Vagina (tissue), 2 donors: ENCODE measurements around the gene CGB7. TPM values are rescaled to one million over a fixed set of nuclear protein-coding genes. Genes with fewer than 3 reads are reported as not detected.
A peak's percentile ranks its signal among the peaks of the same experiment; 100 is the strongest.
"Not testable (repeated sequence)": the region's sequence is repeated elsewhere in the genome, so short reads cannot be mapped to it uniquely, and the experiment has no call there.

Experiments used
- DNase-seq, 2 donors: peaks; one replicate each; pipeline ENCODE4 v3.0.0-alpha.2; 2017; ENCODE audit errors: extremely low spot score in 2 of 2
- H3K27ac ChIP-seq: fragments of 200-600 bp; sonication (generic); one replicate; pipeline ENCODE4 v1.5.1; 2019
- H3K27me3 ChIP-seq: fragments of 200-600 bp; sonication (generic); one replicate; pipeline ENCODE4 v1.5.1; 2019
- H3K36me3 ChIP-seq, 2 donors: fragments of 200-600 bp; sonication (generic); one replicate each; pipeline ENCODE4 v1.5.1; 2017 to 2019
- H3K4me1 ChIP-seq: fragments of 200-600 bp; sonication (generic); one replicate; pipeline ENCODE4 v1.5.1; 2019
- H3K4me3 ChIP-seq, 2 donors: fragments of 200-600 bp; sonication (generic); 1 replicate in 1 of 2; 2 replicates in 1 of 2; pipeline ENCODE4 v1.5.1; 2016 to 2019
- H3K9me3 ChIP-seq: fragments of 200-600 bp; sonication (generic); one replicate; pipeline ENCODE4 v1.5.1; 2019
- CTCF ChIP-seq, 3 experiments: fragments of 450-650 bp in 2 of 3; fragments of 200-600 bp in 1 of 3; sonication (generic) in 1 of 3; IDR thresholded peaks; one replicate each; pipeline ENCODE4 v1.5.1; 2017 to 2019; ENCODE audit warnings: antibody characterized with exemption in 3 of 3, mild to moderate bottlenecking in 2 of 3, moderate library complexity in 2 of 3
- POLR2A ChIP-seq, 2 donors: fragments of 450-650 bp; IDR thresholded peaks; one replicate each; pipeline ENCODE4 v1.6.1; 2017; ENCODE audit warnings: antibody characterized with exemption in 2 of 2, mild to moderate bottlenecking in 2 of 2, moderate library complexity in 2 of 2
- POLR2AphosphoS5 ChIP-seq, 2 donors: sonication (generic); formaldehyde crosslinking; IDR thresholded peaks; one replicate each; pipeline ENCODE4 v1.9.0; 2017; ENCODE audit warnings: antibody characterized with exemption in 2 of 2, mild to moderate bottlenecking in 2 of 2, low read depth in 1 of 2; ENCODE audit not compliant: insufficient read depth in 1 of 2
- intact Hi-C: fragments of 100-400 bp; cut with DNase I; formaldehyde crosslinking; loops from one replicate; pipeline ENCODE4 v1.15.1; 2023
- total RNA-seq: library from RNA; depleted of rRNA; stranded (reverse); fragments of >200 nt; gene quantifications from one replicate; pipeline ENCODE4 v1.2.3, GENCODE V29; 2016

Gene CGB7
- total RNA-seq, 1 donor from 2014 or later = 0.98 TPM

- peaks cover 17% of the 10 kb centered on the region for H3K4me1 ChIP-seq
- no peaks in the 10 kb centered on the region for H3K36me3 ChIP-seq
- TF ChIP-seq CTCF (IDR thresholded peaks at IDR 0.05) (no peak), POLR2AphosphoS5 (IDR thresholded peaks at IDR 0.05; ENCODE audit: insufficient read depth in 1 of 2, low read depth in 1 of 2) (no peak), POLR2A (IDR thresholded peaks at IDR 0.05) (no peak)
- H3K9me3 ChIP-seq = no peaks in the 10 kb centered on the region
- intact Hi-C loops = no loop called here
- no peak overlapping the region for H3K27ac ChIP-seq
- H3K4me3 ChIP-seq = no peak overlapping the region
- DNase-seq = no peak
- peaks cover 6% of the 10 kb centered on the region for H3K27me3 ChIP-seq
Observed at GRCh38 chr19:49061445-49061844, 3.9 kb upstream of the CGB7 start.

- TF ChIP-seq POLR2A (IDR thresholded peaks at IDR 0.05) = no peak
- no peak for TF ChIP-seq POLR2AphosphoS5 (IDR thresholded peaks at IDR 0.05; ENCODE audit: insufficient read depth in 1 of 2, low read depth in 1 of 2)
- no peak for TF ChIP-seq CTCF (IDR thresholded peaks at IDR 0.05)
- intact Hi-C loops = no loop called here
- Histone ChIP-seq H3K36me3 (no peaks in the 10 kb centered on the region), H3K27ac (no peak overlapping the region), H3K4me1 (peaks cover 22% of the 10 kb centered on the region), H3K27me3 (peaks cover 6% of the 10 kb centered on the region), H3K9me3 (no peaks in the 10 kb centered on the region), H3K4me3 (no peak overlapping the region)
- no peak for DNase-seq
Observed at GRCh38 chr19:49061000-49061399, 3.5 kb upstream of the CGB7 start.

- no peak for DNase-seq
- H3K4me3 ChIP-seq = no peak overlapping the region
- TF ChIP-seq POLR2AphosphoS5 (IDR thresholded peaks at IDR 0.05; ENCODE audit: insufficient read depth in 1 of 2, low read depth in 1 of 2) (no peak), POLR2A (IDR thresholded peaks at IDR 0.05) (no peak), CTCF (IDR thresholded peaks at IDR 0.05) (no peak)
- H3K27me3 ChIP-seq = no peaks in the 10 kb centered on the region
- intact Hi-C loops = no loop called here
- no peaks in the 10 kb centered on the region for H3K36me3 ChIP-seq
- H3K9me3 ChIP-seq = no peaks in the 10 kb centered on the region
- H3K4me1 ChIP-seq = peaks cover 22% of the 10 kb centered on the region
- H3K27ac ChIP-seq = no peak overlapping the region
Observed at GRCh38 chr19:49059053-49059452, 1.5 kb upstream of the CGB7 start.

- DNase-seq = no peak
- H3K4me1 ChIP-seq = peaks cover 22% of the 10 kb centered on the region
- H3K36me3 ChIP-seq = no peaks in the 10 kb centered on the region
- H3K27me3 ChIP-seq = no peaks in the 10 kb centered on the region
- H3K4me3 ChIP-seq = no peak overlapping the region
- intact Hi-C loops = no loop called here
- no peaks in the 10 kb centered on the region for H3K9me3 ChIP-seq
- no peak overlapping the region for H3K27ac ChIP-seq
- TF ChIP-seq POLR2AphosphoS5 (IDR thresholded peaks at IDR 0.05; ENCODE audit: insufficient read depth in 1 of 2, low read depth in 1 of 2) (no peak), POLR2A (IDR thresholded peaks at IDR 0.05) (no peak), CTCF (IDR thresholded peaks at IDR 0.05) (no peak)
Observed at GRCh38 chr19:49058562-49058961, 1.0 kb upstream of the CGB7 start.

GRCh38 chr19:49056902-49057596, 500 bp downstream of the CGB7 start:
- intact Hi-C loops, DNase-seq, H3K36me3 ChIP-seq, H3K27me3 ChIP-seq, H3K9me3 ChIP-seq: not testable (repeated sequence)
- peaks cover 22% of the 10 kb centered on the region for H3K4me1 ChIP-seq
- peak overlapping the region; percentile 15 for H3K27ac ChIP-seq
- H3K4me3 ChIP-seq = peak overlapping the region; percentile 47 to 48
